HEK293 (cell line): Measurements from ENCODE around the gene TMEM272.

Experiments
- CTCF ChIA-PET: fragments of 350-600 bp; formaldehyde crosslinking; extraction: SDS; loops from one replicate; lab custom pipeline; 2021; ENCODE audit warnings: antibody characterized with exemption; lab: Yijun Ruan, JAX
- POLR2A ChIA-PET: fragments of 300-600 bp; formaldehyde crosslinking; extraction: SDS; loops from one replicate; lab custom pipeline; 2020; ENCODE audit warnings: antibody characterized with exemption, inconsistent platforms; lab: Yijun Ruan, JAX
- H3K27ac ChIP-seq: fragments of 200-500 bp; sonication (Bioruptor generic); 2 replicates; pipeline ENCODE4 v1.5.1; 2014; ENCODE audit warnings: low read depth, low read length, control low read depth, inconsistent platforms; ENCODE audit errors: extremely low read depth
- H3K36me3 ChIP-seq, 2 experiments: fragments of 200-500 bp in 1 of 2; sonication (Bioruptor generic) in 1 of 2; 1 replicate in 1 of 2; 2 replicates in 1 of 2; pipeline ENCODE4 v1.5.1; 2014 to 2017; ENCODE audit warnings: inconsistent platforms in 2 of 2, low read length in 2 of 2; ENCODE audit not compliant: control insufficient read depth in 2 of 2, insufficient read depth in 1 of 2
- H3K4me1 ChIP-seq: fragments of 200-500 bp; sonication (Bioruptor generic); 2 replicates; pipeline ENCODE4 v1.5.1; 2014; ENCODE audit warnings: mild to moderate bottlenecking, low read length, inconsistent platforms; ENCODE audit not compliant: control insufficient read depth, insufficient read depth
- H3K4me3 ChIP-seq: 2 replicates; pipeline ENCODE4 v1.5.1; 2011; ENCODE audit warnings: low read depth, mild to moderate bottlenecking, control low read depth, low read length, moderate library complexity
- H3K9me3 ChIP-seq: fragments of 200-500 bp; sonication (Bioruptor generic); 2 replicates; pipeline ENCODE4 v1.5.1; 2014; ENCODE audit warnings: low read depth, low read length, inconsistent platforms; ENCODE audit not compliant: control insufficient read depth, insufficient read depth
- GLIS1 ChIP-seq: fragments of 450-650 bp; formaldehyde crosslinking; IDR thresholded peaks from 2 replicates; pipeline ENCODE4 v1.5.1; 2016; ENCODE audit warnings: missing biosample characterization, missing genetic modification characterization
- KLF1 ChIP-seq: fragments of 450-650 bp; formaldehyde crosslinking; IDR thresholded peaks from 2 replicates; pipeline ENCODE4 v1.5.1; 2016; ENCODE audit warnings: missing biosample characterization, missing genetic modification characterization
- KLF8 ChIP-seq: fragments of 450-650 bp; formaldehyde crosslinking; IDR thresholded peaks from 2 replicates; pipeline ENCODE4 v1.5.1; 2016; ENCODE audit warnings: missing biosample characterization, missing genetic modification characterization
- KLF9 ChIP-seq: fragments of 450-650 bp; formaldehyde crosslinking; IDR thresholded peaks from 2 replicates; pipeline ENCODE4 v1.5.1; 2016; ENCODE audit warnings: missing biosample characterization, missing genetic modification characterization, low read depth
- MYNN ChIP-seq: fragments of 450-650 bp; formaldehyde crosslinking; IDR thresholded peaks from 2 replicates; pipeline ENCODE4 v1.5.1; 2016; ENCODE audit warnings: missing biosample characterization, missing genetic modification characterization, borderline replicate concordance
- MZF1 ChIP-seq: fragments of 450-650 bp; formaldehyde crosslinking; IDR thresholded peaks from 2 replicates; pipeline ENCODE4 v1.5.1; 2017; ENCODE audit warnings: missing biosample characterization, missing genetic modification characterization, borderline replicate concordance
- YY2 ChIP-seq: fragments of 450-650 bp; formaldehyde crosslinking; IDR thresholded peaks from 2 replicates; pipeline ENCODE4 v1.5.1; 2016; ENCODE audit warnings: missing biosample characterization, missing genetic modification characterization
- ZBTB20 ChIP-seq: fragments of 450-650 bp; formaldehyde crosslinking; IDR thresholded peaks from 2 replicates; pipeline ENCODE4 v1.5.1; 2016; ENCODE audit warnings: missing biosample characterization, missing genetic modification characterization
- ZBTB48 ChIP-seq: fragments of 450-650 bp; formaldehyde crosslinking; IDR thresholded peaks from 2 replicates; pipeline ENCODE4 v1.5.1; 2016; ENCODE audit warnings: missing biosample characterization, missing genetic modification characterization
- ZFP37 ChIP-seq: fragments of 450-650 bp; formaldehyde crosslinking; IDR thresholded peaks from 2 replicates; pipeline ENCODE4 v1.5.1; 2016; ENCODE audit warnings: missing biosample characterization, missing genetic modification characterization
- ZFP41 ChIP-seq: fragments of 450-650 bp; formaldehyde crosslinking; IDR thresholded peaks from 2 replicates; pipeline ENCODE4 v1.5.1; 2016; ENCODE audit warnings: missing biosample characterization, missing genetic modification characterization, borderline replicate concordance
- ZNF324 ChIP-seq: fragments of 450-650 bp; formaldehyde crosslinking; IDR thresholded peaks from 2 replicates; pipeline ENCODE4 v1.5.1; 2016; ENCODE audit warnings: missing biosample characterization, missing genetic modification characterization
- ZNF335 ChIP-seq: fragments of 450-650 bp; formaldehyde crosslinking; conservative IDR thresholded peaks from 2 replicates; pipeline ENCODE4 v1.5.1; 2016; ENCODE audit warnings: missing biosample characterization, missing genetic modification characterization
- ZNF48 ChIP-seq: fragments of 450-650 bp; formaldehyde crosslinking; IDR thresholded peaks from 2 replicates; pipeline ENCODE4 v1.5.1; 2016; ENCODE audit warnings: missing biosample characterization, missing genetic modification characterization
- ZNF558 ChIP-seq: fragments of 450-650 bp; formaldehyde crosslinking; IDR thresholded peaks from 2 replicates; pipeline ENCODE4 v1.5.1; 2016; ENCODE audit warnings: missing biosample characterization, missing genetic modification characterization
- ZNF560 ChIP-seq: fragments of 450-650 bp; formaldehyde crosslinking; IDR thresholded peaks from 2 replicates; pipeline ENCODE4 v1.5.1; 2017; ENCODE audit warnings: missing biosample characterization, missing genetic modification characterization, borderline replicate concordance
- ZNF561 ChIP-seq: fragments of 450-650 bp; IDR thresholded peaks from 2 replicates; pipeline ENCODE4 v1.5.1; 2018; ENCODE audit warnings: missing biosample characterization, missing genetic modification characterization, borderline replicate concordance
- ZNF585B ChIP-seq: fragments of 450-650 bp; formaldehyde crosslinking; IDR thresholded peaks from 2 replicates; pipeline ENCODE4 v1.5.1; 2016; ENCODE audit warnings: missing biosample characterization, missing genetic modification characterization
- ZNF600 ChIP-seq: fragments of 450-650 bp; formaldehyde crosslinking; IDR thresholded peaks from 2 replicates; pipeline ENCODE4 v1.5.1; 2016; ENCODE audit warnings: missing biosample characterization, missing genetic modification characterization
- ZNF670 ChIP-seq: fragments of 450-650 bp; formaldehyde crosslinking; IDR thresholded peaks from 2 replicates; pipeline ENCODE4 v1.5.1; 2016; ENCODE audit warnings: missing biosample characterization, missing genetic modification characterization, low read depth
- ZNF701 ChIP-seq: fragments of 450-650 bp; formaldehyde crosslinking; IDR thresholded peaks from 2 replicates; pipeline ENCODE4 v1.5.1; 2016; ENCODE audit warnings: missing biosample characterization, missing genetic modification characterization
- ZNF837 ChIP-seq: fragments of 450-650 bp; formaldehyde crosslinking; IDR thresholded peaks from 2 replicates; pipeline ENCODE4 v1.5.1; 2016; ENCODE audit warnings: missing biosample characterization, missing genetic modification characterization
- TF ChIP-seq, protein P1 (sequence below): fragments of 450-650 bp; formaldehyde crosslinking; IDR thresholded peaks from 2 replicates; pipeline ENCODE4 v1.5.1; 2017; ENCODE audit warnings: missing biosample characterization, mild to moderate bottlenecking, missing genetic modification characterization, moderate library complexity
- TF ChIP-seq, protein P2 (sequence below): fragments of 450-650 bp; IDR thresholded peaks from 2 replicates; pipeline ENCODE4 v1.5.1; 2018; ENCODE audit warnings: missing biosample characterization, mild to moderate bottlenecking, missing genetic modification characterization
- TF ChIP-seq, protein P3 (sequence below): fragments of 450-650 bp; formaldehyde crosslinking; IDR thresholded peaks from 2 replicates; pipeline ENCODE4 v1.5.1; 2016; ENCODE audit warnings: missing biosample characterization, missing genetic modification characterization
- TF ChIP-seq, protein P4 (sequence below): fragments of 450-650 bp; formaldehyde crosslinking; IDR thresholded peaks from 2 replicates; pipeline ENCODE4 v1.5.1; 2016; ENCODE audit warnings: missing biosample characterization, missing genetic modification characterization
- TF ChIP-seq, protein P5 (sequence below): fragments of 450-650 bp; formaldehyde crosslinking; IDR thresholded peaks from 2 replicates; pipeline ENCODE4 v1.5.1; 2016; ENCODE audit warnings: missing biosample characterization, missing genetic modification characterization

Gene TMEM272

DNA sequence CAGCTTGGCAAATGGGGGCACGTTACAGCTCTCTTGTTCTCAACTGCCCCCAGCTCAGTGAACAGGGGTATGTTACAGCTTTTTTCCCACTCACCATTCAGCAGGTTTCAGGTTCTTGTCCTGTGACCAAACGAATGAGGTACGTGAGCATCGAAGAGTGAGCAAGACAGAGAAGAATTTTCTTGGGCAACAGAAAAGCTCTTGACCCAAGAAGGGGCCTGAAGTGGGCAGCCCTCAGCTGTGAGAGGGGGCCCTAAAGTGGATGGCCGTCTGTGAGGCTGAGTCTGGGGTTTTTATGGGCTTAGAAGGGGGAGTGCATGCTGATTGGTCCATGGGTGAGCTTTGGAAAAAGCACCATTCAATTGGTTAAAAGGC lies 38.2 kb upstream of the TMEM272 start:
- no peak for TF ChIP-seq KLF9
- no peak for TF ChIP-seq ZNF701 (tag by site-specific recombination)
- TF ChIP-seq, protein P1, sequence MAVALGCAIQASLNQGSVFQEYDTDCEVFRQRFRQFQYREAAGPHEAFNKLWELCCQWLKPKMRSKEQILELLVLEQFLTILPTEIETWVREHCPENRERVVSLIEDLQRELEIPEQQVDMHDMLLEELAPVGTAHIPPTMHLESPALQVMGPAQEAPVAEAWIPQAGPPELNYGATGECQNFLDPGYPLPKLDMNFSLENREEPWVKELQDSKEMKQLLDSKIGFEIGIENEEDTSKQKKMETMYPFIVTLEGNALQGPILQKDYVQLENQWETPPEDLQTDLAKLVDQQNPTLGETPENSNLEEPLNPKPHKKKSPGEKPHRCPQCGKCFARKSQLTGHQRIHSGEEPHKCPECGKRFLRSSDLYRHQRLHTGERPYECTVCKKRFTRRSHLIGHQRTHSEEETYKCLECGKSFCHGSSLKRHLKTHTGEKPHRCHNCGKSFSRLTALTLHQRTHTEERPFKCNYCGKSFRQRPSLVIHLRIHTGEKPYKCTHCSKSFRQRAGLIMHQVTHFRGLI (tag by site-specific recombination), result no peak
- TF ChIP-seq ZNF335 (tag by site-specific recombination), result no peak
- no peak for TF ChIP-seq ZNF558
- TF ChIP-seq ZNF837, result no peak
- no peak for TF ChIP-seq ZNF324 (tag by site-specific recombination)
- no peak for TF ChIP-seq ZBTB48 (tag by site-specific recombination)
- no peak for TF ChIP-seq ZFP41 (tag by site-specific recombination)
- no peak for TF ChIP-seq KLF8
- TF ChIP-seq YY2 (tag by site-specific recombination), result no peak
- TF ChIP-seq ZNF600, result no peak
- TF ChIP-seq ZNF585B (tag by site-specific recombination), result no peak
- TF ChIP-seq ZBTB20 (tag by site-specific recombination), result no peak
- TF ChIP-seq, protein P2, sequence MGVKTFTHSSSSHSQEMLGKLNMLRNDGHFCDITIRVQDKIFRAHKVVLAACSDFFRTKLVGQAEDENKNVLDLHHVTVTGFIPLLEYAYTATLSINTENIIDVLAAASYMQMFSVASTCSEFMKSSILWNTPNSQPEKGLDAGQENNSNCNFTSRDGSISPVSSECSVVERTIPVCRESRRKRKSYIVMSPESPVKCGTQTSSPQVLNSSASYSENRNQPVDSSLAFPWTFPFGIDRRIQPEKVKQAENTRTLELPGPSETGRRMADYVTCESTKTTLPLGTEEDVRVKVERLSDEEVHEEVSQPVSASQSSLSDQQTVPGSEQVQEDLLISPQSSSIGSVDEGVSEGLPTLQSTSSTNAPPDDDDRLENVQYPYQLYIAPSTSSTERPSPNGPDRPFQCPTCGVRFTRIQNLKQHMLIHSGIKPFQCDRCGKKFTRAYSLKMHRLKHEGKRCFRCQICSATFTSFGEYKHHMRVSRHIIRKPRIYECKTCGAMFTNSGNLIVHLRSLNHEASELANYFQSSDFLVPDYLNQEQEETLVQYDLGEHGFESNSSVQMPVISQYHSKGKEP (tag by site-specific recombination), result no peak
- no peak for TF ChIP-seq KLF1
- TF ChIP-seq, protein P3, sequence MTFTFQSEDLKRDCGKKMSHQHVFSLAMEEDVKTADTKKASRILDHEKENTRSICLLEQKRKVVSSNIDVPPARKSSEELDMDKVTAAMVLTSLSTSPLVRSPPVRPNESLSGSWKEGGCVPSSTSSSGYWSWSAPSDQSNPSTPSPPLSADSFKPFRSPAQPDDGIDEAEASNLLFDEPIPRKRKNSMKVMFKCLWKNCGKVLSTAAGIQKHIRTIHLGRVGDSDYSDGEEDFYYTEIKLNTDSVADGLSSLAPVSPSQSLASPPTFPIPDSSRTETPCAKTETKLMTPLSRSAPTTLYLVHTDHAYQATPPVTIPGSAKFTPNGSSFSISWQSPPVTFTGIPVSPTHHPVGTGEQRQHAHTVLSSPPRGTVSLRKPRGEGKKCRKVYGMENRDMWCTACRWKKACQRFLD (tag by site-specific recombination), result no peak
- TF ChIP-seq GLIS1 (tag by site-specific recombination), result no peak
- TF ChIP-seq MZF1 (tag by site-specific recombination), result no peak
- H3K36me3 ChIP-seq, result no peaks in the 10 kb centered on the region
- CTCF ChIA-PET, result no interaction called here
- no peak overlapping the region for H3K27ac ChIP-seq
- H3K4me3 ChIP-seq, result no peak overlapping the region
- POLR2A ChIA-PET, result no interaction called here
- H3K9me3 ChIP-seq, result no peaks in the 10 kb centered on the region
- H3K4me1 ChIP-seq, result no peaks in the 10 kb centered on the region

DNA sequence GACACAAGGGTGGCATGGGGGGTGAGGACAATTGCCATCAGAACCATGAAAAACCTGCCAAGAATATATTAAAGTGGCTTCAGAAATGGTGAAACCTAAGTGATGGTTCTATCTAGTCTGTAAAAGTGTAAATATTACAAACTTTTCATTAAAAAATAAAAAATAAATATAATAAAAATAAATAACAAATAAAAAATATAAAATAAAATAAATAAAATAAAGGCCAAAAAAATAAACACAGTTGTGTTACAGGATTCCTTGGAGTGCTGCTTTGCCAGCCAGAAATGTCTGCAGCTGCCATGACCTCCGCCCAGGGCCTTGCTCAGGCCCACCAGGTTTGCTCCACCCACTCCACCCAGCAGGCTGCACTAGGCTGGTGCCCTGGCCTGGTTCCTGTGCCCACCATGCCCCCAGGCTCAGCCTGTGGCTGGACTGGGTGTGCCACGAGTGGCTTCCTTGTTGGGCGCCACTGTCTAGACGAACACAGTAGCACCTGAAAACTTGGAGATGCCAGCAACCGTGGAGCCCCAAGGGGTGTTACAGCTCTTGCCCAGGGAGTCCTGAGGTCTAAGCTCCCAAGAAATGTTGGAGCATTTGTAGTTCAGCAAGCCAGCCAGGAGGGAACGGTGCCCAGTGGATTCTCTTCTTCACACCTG lies 37.7 kb upstream of the TMEM272 start:
- CTCF ChIA-PET, result interaction anchor here (0.9 kb wide), 1 partner anchor 244 kb away, joined by 4 read pairs; no protein-coding TSS in a partner anchor
- Histone ChIP-seq H3K9me3 (no peaks in the 10 kb centered on the region), H3K36me3 (no peaks in the 10 kb centered on the region), H3K27ac (no peak overlapping the region), H3K4me3 (no peak overlapping the region), H3K4me1 (no peaks in the 10 kb centered on the region)
- POLR2A ChIA-PET, result no interaction called here
- no peak for TF ChIP-seq ZNF670 (tag by site-specific recombination)
- TF ChIP-seq ZNF561 (tag by site-specific recombination), result no peak
- TF ChIP-seq ZNF560 (tag by site-specific recombination), result no peak
- TF ChIP-seq, protein P4, sequence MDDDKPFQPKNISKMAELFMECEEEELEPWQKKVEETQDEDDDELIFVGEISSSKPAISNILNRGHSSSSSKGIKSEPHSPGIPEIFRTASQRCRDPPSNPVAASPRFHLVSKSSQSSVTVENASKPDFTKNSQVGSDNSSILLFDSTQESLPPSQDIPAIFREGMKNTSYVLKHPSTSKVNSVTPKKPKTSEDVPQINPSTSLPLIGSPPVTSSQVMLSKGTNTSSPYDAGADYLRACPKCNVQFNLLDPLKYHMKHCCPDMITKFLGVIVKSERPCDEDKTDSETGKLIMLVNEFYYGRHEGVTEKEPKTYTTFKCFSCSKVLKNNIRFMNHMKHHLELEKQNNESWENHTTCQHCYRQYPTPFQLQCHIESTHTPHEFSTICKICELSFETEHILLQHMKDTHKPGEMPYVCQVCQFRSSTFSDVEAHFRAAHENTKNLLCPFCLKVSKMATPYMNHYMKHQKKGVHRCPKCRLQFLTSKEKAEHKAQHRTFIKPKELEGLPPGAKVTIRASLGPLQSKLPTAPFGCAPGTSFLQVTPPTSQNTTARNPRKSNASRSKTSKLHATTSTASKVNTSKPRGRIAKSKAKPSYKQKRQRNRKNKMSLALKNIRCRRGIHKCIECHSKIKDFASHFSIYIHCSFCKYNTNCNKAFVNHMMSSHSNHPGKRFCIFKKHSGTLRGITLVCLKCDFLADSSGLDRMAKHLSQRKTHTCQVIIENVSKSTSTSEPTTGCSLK (tag by site-specific recombination), result no peak
- no peak for TF ChIP-seq ZNF48 (tag by site-specific recombination)
- TF ChIP-seq MYNN (tag by site-specific recombination), result no peak
- TF ChIP-seq, protein P5, sequence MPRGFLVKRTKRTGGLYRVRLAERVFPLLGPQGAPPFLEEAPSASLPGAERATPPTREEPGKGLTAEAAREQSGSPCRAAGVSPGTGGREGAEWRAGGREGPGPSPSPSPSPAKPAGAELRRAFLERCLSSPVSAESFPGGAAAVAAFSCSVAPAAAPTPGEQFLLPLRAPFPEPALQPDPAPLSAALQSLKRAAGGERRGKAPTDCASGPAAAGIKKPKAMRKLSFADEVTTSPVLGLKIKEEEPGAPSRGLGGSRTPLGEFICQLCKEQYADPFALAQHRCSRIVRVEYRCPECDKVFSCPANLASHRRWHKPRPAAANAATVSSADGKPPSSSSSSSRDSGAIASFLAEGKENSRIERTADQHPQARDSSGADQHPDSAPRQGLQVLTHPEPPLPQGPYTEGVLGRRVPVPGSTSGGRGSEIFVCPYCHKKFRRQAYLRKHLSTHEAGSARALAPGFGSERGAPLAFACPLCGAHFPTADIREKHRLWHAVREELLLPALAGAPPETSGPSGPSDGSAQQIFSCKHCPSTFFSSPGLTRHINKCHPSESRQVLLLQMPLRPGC (tag by site-specific recombination), result no peak
- TF ChIP-seq ZFP37, result no peak
- TF ChIP-seq, protein P1 (tag by site-specific recombination), result no peak
- TF ChIP-seq ZFP41 (tag by site-specific recombination), result no peak
